Activated CD8-positive, alpha-beta T cell treated with anti-CD3 and anti-CD28 coated beads for 36 hours (primary cell): Measurements from ENCODE around the gene MDH2. TPM values are rescaled to one million over a fixed set of nuclear protein-coding genes. Genes with fewer than 3 reads are reported as not detected.

Experiments used
- ATAC-seq: fragments of 200-7000 bp; cut with Tn5 transposase; one replicate; pipeline ENCODE4 v1.10.0; 2021; ENCODE audit warnings: mild to moderate bottlenecking, moderate library complexity
- CTCF ChIA-PET: fragments of 350-600 bp; sonication (Branson Sonifier 250); formaldehyde crosslinking; loops from one replicate; lab custom pipeline; 2021; ENCODE audit warnings: antibody characterized with exemption; lab: Charles Lee
- POLR2A ChIA-PET: fragments of 350-600 bp; sonication (Branson Sonifier 250); formaldehyde crosslinking; loops from one replicate; lab custom pipeline; 2021; ENCODE audit warnings: antibody characterized with exemption; lab: Charles Lee
- DNase-seq: peaks from one replicate; pipeline ENCODE4 v3.0.0-alpha.2; 2020
- H3K27ac Mint-ChIP-seq: one replicate; pipeline ENCODE4 v1.8.0; 2021; ENCODE audit warnings: mild to moderate bottlenecking, mixed read lengths
- H3K27me3 Mint-ChIP-seq: one replicate; pipeline ENCODE4 v1.8.0; 2021; ENCODE audit warnings: mixed read lengths
- H3K36me3 Mint-ChIP-seq: one replicate; pipeline ENCODE4 v1.8.0; 2021; ENCODE audit warnings: low read depth, mixed read lengths
- H3K4me1 Mint-ChIP-seq: one replicate; pipeline ENCODE4 v1.8.0; 2021; ENCODE audit warnings: low read depth, mixed read lengths
- H3K4me3 Mint-ChIP-seq: one replicate; pipeline ENCODE4 v1.8.0; 2021; ENCODE audit warnings: mild to moderate bottlenecking, moderate library complexity, mixed read lengths
- H3K9me3 Mint-ChIP-seq: one replicate; pipeline ENCODE4 v1.8.0; 2021; ENCODE audit warnings: mixed read lengths
- CTCF ChIP-seq: fragments of 200-600 bp; IDR thresholded peaks from one replicate; pipeline ENCODE4 v1.8.0; 2022; ENCODE audit warnings: antibody characterized with exemption, mild to moderate bottlenecking
- intact Hi-C: fragments of 100-400 bp; cut with micrococcal nuclease; formaldehyde crosslinking; loops from one replicate; pipeline ENCODE4 v1.10.0; 2022
- total RNA-seq, 2 experiments: library from RNA; stranded (reverse); gene quantifications; one replicate each; pipeline ENCODE4 v1.2.3, GENCODE V29; 2021

Gene MDH2
- total RNA-seq, 2 experiments from 2014 or later = 278 to 292 TPM

GRCh38 chr7:76053461-76053860 is 5.6 kb downstream of the MDH2 start:
- H3K27ac Mint-ChIP-seq = no peak overlapping the region
- intact Hi-C loops = no loop called here
- DNase-seq (no peak), ATAC-seq (no peak)
- H3K27me3 Mint-ChIP-seq = no peaks in the 10 kb centered on the region
- H3K4me1 Mint-ChIP-seq = peaks cover 28% of the 10 kb centered on the region
- TF ChIP-seq CTCF = no peak
- no peak overlapping the region for H3K4me3 Mint-ChIP-seq
- no peaks in the 10 kb centered on the region for H3K9me3 Mint-ChIP-seq
- H3K36me3 Mint-ChIP-seq = peaks cover 50% of the 10 kb centered on the region
- ChIA-PET CTCF (no interaction called here), POLR2A (interaction anchor here (1.1 kb wide), 1 partner anchor 16 kb away, joined by 3 read pairs; no protein-coding TSS in a partner anchor)

GRCh38 chr7:76054123-76055120 is 6.5 kb downstream of the MDH2 start:
- Mint-ChIP-seq H3K27ac (no peak overlapping the region), H3K9me3 (no peaks in the 10 kb centered on the region), H3K4me1 (peaks cover 20% of the 10 kb centered on the region), H3K36me3 (peaks cover 48% of the 10 kb centered on the region), H3K27me3 (no peaks in the 10 kb centered on the region), H3K4me3 (no peak overlapping the region)
- POLR2A ChIA-PET = interaction anchor here (1.1 kb wide), 1 partner anchor 17 kb away, joined by 3 read pairs; no protein-coding TSS in a partner anchor
- no peak for ATAC-seq
- CTCF ChIA-PET = no interaction called here
- no peak for DNase-seq
- intact Hi-C loops = no loop called here
- TF ChIP-seq CTCF = no peak

GRCh38 chr7:76056241-76056640 is 8.3 kb downstream of the MDH2 start:
- CTCF ChIA-PET = no interaction called here
- DNase-seq = no peak
- Mint-ChIP-seq H3K9me3 (no peaks in the 10 kb centered on the region), H3K36me3 (peaks cover 42% of the 10 kb centered on the region), H3K4me3 (no peak overlapping the region), H3K27ac (no peak overlapping the region), H3K27me3 (no peaks in the 10 kb centered on the region), H3K4me1 (peaks cover 10% of the 10 kb centered on the region)
- TF ChIP-seq CTCF = no peak
- POLR2A ChIA-PET = interaction anchor here (2.5 kb wide), 1 partner anchor 8 kb away, joined by 10 read pairs; the partner anchor contains the start of genes MDH2 and STYXL1
- no peak for ATAC-seq
- intact Hi-C loops = no loop called here

- ChIA-PET CTCF (no interaction called here), POLR2A (interaction anchor here (2.5 kb wide), 1 partner anchor 9 kb away, joined by 10 read pairs; the partner anchor contains the start of genes MDH2 and STYXL1)
- H3K4me3 Mint-ChIP-seq = no peak overlapping the region
- ATAC-seq (no peak), DNase-seq (no peak)
- intact Hi-C loops = no loop called here
- H3K27ac Mint-ChIP-seq = no peak overlapping the region
- H3K4me1 Mint-ChIP-seq = peaks cover 4% of the 10 kb centered on the region
- TF ChIP-seq CTCF = no peak
- H3K36me3 Mint-ChIP-seq = peaks cover 37% of the 10 kb centered on the region
- H3K9me3 Mint-ChIP-seq = no peaks in the 10 kb centered on the region
- no peaks in the 10 kb centered on the region for H3K27me3 Mint-ChIP-seq
Observed at GRCh38 chr7:76057103-76057812, 9.4 kb downstream of the MDH2 start.
